GOT3 (cell line): ENCODE measurements around the gene RHBDL2.
"Not testable (repeated sequence)": the region's sequence is repeated elsewhere in the genome, so short reads cannot be mapped to it uniquely, and the experiment has no call there.

Source experiments
- DNase-seq: peaks from one replicate; lab custom pipeline; 2025; ENCODE audit warnings: mixed read lengths; lab: John Stamatoyannopoulos, UW

Gene RHBDL2

DNA sequence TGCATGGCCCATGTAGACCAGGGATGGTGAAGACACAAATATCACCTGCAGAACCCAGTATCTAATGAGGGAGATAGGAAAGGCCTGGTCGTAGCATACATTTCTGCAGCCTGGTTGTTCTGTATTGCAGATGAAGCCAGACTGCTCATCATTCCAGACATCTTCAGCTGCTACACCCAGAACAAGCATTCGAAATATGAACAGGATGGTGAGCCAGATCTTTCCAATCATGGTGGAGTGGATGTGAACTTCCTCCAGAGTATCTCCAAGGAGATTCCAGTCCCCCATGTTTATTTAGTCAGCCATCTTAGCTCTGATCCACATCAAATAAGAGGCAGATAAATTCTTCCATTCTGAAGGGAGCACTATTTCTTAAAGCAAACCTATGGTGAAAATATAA, 65.8 kb downstream of the RHBDL2 start:
- DNase-seq = no peak

DNA sequence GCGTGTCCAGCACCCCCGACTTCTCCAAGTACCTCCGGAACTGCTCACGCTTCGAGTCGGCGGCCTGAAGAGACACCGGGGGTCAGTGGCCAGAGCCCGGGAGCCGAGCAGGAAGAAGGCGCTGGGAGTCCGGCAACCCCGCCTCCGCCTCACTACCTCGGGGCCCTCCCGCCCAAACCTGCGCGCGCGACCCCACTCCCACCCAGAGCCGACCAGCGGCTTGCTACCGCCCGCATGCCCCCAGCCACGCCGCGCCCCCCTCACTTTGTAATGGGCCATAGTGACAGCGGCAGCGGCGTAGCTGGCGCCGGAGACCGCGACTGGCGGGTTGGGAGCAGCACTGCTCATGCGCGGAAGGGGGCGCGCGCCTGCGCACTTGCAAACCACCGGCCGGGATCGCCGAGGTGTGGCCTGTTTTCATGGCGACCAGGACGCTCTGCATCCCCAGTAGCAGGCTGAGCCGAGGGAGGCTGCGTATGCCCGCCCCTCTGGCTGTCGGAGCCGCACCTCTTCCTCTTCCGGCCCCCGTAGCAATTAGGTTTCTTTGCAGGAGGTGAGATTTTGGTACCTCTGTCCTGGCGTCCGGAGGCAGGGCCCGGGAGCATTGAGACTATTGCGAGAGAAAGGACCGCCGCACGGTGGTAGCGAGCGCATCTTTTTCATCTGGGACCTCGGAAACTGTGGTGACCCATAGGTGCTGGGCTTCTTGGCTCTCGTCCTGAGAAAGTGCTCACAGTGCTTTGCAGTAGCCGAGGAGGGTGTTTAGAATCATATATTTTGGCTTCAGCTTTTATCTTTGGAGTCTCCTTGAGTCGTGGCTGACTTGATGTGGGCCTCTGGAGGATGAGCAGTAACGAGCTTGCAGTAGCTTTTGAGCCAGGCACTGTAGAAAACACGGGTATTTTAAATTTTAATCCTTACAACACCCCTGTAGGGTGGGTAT, 68.3 kb downstream of the RHBDL2 start, which contains the start of gene MYCBP:
Gene MYCBP (minus strand): TSS at position 322 of the 943 bp plus-strand sequence. CDS start 43 bp downstream, at position 279.
- peak; percentile 92 for DNase-seq

DNA sequence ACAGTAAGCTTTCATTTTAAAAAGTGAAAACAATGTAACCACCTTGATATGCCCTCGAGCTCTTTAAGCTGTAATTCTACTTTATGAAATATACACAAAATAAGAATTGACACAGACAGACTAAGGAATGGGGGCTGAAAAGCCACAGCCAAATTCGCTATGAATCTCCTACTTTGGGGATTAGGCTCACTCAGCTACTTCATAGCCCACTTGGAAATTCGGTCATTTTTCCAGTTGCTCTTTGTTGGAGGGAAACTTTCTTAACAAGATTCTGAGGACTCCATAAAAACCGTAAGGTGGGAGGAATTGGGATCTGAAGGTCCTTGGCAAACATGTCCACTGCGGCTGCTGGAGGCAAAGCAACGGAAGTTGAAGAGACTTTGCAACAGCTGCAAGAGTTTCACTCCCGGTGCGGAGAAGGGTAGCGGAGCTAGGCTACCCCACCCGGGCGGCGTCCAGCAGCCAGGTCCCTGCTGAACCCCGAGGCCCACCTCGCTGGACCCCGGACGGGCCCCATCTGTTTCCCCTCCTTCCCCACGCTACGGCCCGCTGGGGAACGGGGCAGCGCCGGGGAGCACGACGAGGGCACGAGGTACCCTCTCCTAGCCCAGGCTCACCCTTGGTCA, 69.1 kb downstream of the RHBDL2 start:
- DNase-seq = no peak

DNA sequence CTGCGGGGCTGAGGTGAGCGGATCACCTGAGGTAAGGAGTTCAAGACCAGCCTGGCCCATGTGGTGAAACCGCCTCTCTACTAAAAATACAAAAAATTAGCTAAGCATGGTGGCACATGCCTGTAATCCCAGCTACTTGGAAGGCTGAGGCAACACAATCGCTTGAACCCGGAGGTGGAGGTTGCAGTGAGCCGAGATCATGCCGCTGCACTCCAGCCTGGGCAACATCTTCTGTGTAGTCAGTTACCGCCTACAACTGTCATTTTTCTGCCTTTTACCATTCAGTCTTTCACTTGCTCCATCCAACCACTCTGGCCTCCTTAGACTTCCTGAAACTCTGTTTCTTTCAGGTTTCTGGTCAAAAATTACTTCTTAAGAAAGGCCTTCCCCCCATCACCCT, 70.6 kb downstream of the RHBDL2 start:
- DNase-seq = no peak

DNA sequence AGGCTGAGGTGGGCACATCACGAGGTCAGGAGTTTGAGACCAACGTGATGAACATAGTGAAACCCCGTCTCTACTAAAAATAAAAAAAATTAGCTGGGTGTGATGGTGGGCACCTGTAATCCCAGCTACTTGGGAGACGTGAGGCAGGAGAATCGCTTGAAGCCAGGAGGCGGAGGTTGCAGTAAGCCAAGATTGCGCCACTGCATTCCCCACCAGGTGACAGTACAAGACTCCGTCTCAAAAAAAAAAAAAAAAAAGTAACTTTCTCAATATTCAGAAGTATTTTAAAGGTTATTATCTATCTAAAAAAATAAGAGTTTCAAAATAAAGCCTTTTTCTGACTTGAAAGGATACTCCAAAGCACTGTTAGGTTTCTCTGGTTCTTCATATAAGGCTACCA, 74.4 kb downstream of the RHBDL2 start:
- DNase-seq = no peak

DNA sequence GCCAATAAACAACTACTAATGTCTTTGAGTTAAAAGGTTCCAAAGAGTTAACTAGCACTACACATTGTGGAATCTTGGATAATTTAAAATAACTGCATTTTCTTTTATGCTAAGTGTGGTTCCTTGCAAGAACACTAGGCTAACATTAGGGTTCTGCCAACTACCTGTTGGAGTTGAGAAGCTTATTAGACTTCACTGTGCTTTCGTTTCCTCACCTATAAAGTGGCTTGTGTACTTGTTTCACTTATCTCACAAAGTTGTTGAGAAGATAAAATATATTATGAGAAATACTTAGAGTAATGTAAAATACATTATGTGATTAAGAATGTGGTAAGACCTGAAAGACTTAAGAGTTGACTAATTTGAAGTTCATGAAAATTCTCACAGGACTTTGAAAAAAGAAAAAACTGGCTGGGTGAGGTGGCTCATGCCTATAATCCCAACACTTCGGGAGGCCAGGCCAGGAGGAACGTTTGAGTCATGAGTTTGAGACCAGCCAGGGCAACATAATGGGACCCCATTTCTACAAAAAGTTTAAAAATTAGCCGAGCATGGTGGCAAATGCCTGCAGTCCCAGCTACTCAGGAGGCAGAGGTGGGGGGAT, 76.4 kb downstream of the RHBDL2 start:
- DNase-seq = no peak

DNA sequence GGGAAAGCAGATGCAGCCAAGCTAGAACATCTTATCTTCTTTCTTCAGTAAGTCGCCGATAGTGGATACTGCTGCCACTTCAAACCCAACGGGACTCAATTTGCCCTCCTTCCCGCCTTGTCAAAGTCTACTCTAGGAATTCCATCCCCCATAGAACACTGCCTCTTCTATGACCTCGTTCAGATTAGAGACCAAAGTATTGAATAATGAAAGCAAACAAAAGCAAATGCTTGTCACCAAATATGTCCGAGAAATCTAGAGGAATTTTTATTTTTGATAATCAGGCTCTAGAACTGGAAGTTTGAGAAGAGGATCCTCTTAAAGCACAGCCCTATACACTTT, 81.2 kb downstream of the RHBDL2 start:
- no peak for DNase-seq

DNA sequence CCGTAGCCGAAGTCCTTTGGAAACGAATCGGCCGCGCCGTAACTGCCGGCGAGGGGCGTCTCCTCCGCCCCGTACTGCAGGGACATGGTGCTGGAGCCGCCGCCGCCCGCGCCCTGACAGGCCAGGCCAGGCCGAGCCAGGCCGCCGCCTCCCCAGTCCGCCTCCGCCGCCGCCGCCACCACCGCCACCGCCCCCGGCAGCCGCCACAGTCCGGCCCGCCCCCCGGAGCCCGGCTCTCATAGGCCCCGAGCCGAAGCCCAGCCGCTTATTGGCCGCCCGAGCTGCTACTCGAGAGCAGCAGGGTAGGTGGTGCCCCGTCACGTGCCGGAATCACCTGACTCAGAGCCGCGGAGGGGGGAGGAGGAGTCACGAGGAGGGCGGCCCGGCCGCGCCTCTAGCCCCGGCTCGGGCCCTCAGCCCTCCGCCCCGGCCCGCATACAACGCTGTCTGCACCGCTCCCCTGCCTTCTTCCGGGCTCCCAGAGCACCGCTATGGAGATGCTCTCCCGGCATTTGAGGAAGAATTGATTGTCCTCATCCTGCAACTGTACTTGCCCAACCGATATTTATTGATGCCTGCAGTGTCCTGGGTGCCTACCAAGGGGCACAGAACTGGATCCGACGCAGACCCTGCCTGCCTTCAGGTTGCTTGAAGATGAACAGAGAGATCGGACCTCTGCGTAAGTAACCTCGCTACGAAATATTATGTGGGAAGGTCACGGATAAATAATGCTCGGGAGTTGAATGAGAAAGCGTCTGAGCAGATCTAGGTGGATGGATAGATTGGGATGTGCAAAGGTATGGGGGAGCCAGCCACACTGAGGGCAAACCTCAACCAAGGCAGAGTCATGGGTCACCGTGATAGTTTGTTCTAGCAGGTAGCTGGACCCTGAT, 81.8 kb downstream of the RHBDL2 start, which contains the start of gene RRAGC:
Gene RRAGC (minus strand): TSS at position 212 of the 893 bp plus-strand sequence. CDS start 126 bp downstream, at position 86.
- peak; percentile 96 for DNase-seq

DNA sequence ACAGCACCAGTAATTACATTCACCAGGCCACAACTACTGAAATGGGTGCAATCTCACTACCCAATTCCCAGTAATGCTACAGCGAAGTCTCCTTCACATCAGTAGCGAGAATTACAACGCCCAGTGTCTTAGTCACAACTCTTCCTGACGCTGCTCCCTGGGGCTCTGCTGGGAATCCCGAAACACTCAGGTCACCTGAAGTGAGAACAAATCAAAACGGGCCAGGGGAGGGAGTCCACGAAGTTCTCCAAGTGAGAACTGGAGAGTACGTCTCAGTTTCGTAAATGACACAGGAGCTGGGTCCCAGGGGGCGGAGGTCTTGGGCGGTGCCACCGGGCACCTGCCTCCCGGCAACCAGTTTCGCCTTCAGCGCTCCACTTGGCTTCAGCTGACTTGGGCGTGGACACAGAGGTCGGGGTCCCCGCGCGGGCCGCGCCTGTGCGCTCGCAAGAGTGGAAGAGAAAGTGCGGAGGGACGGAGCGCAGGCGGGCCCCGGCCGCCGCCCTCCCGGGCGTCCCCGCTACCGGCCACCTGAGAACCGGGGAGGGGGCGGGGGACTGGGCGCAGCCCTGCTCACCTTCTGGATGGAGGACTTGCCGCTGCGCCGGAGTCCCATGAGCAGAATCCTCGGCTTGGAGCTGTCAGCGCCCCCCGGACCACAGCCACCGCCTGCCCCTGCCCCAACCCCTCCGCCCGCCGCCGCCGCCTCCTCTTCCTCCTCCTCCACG, 82.6 kb downstream of the RHBDL2 start:
- DNase-seq = no peak

DNA sequence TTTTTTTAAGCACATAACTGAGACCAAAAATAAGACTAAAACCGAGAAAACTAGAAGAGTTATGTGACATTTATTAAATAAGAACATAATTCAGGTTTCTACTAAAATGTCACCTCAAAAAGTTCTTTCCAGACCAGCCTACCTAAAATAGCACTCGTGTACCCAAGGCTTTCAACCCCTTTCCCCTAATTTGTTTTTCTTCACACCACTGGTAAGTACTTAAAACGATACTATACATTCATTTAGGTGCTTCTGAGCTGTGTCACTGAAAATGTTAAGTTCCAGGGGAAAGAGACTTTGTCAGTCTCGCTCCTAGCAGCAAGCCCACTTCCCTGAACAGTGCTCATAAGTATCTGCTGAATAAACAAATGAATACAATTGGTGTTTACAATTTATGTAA, 88.8 kb downstream of the RHBDL2 start:
- no peak for DNase-seq

DNA sequence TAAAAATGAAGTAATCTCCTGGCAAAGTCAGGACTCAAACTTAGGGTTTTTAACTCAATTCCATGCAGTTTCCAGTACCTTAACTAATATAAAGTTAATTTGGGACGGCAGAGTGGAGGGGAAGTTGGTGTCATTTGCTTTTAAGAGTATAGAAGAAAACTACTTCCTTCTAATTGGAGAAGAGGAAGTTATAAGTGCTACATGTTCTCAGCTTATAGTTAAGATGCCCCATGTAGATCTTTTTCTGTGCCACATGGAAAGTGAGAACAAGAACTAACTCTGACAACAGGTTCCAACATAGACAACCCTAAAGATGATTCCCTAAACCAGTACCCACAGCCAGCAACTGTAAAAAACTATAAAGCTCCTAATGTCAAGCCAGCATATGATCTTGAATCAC, 93.6 kb downstream of the RHBDL2 start:
- no peak for DNase-seq

DNA sequence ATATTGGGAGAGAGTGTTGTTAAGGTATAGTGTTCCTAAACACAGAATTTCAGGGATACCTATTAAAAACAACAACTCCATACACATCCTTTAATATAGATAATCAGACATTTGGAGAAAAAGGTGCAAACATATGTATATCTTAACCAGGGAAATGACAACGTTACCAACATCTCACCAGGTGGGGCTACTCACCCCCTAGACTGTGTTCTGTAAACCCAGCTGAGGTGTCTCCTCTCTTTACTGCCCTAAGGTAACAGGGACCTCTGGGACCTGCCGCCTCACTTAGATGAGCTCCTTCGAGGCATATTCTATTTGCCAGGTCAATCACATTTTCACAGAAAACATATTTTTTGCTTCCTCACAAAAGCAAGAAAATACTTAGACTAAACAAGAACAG, 95.4 kb downstream of the RHBDL2 start:
- DNase-seq = no peak

DNA sequence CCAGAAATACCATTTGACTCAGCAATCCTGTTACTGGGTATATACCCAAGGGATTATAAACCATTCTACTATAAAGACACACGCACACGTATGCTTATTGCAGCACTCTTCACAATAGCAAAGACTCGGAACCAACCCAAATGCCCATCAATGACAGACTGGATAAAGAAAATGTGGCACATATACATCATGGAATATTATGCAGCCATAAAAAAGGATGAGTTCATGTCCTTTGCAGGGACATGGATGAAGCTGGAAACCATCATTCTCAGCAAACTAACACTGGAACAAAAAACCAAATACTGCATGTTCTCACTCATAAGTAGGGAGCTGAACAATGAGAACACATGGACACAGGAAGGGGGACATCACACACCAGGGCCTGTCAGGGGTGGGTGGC, 96.5 kb downstream of the RHBDL2 start:
- not testable (repeated sequence) for DNase-seq

DNA sequence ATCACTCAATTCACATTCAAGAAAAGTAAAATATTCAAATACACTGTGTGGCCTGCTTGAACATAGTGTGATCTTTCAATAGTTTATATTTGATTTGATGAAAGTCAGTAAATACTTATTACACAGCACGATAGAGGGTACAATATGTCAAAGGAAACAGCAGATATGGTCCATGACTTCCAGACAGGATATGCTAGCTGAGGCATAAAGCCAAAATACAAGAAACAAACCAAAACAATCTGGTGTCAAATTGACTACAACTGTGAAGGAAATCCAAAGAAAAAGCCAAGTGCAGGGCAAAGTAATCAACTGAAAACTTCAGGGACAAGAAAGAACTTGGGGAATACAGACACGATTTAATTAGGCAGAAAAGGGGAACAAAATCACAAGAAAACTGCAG, 101.3 kb downstream of the RHBDL2 start:
- DNase-seq = no peak

DNA sequence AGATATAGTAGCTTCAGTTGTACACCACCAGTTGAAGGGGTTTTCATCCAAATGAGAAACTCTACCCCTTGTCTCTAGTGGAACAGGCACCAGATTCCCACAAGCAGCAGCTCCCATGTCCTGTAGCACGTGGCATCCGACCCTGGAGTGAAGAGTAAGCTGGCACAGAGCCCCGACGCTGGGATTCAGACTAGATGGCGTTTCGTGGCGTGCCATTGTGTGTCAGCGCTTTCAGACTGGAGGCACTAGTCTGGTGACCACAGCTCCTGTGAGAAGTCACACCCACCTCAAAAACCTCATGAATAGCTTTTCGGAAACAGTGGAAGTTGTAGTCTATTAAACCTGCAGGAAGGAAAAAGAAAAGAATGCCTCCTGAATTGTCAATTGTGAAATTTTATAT, 102.3 kb downstream of the RHBDL2 start:
- no peak for DNase-seq

DNA sequence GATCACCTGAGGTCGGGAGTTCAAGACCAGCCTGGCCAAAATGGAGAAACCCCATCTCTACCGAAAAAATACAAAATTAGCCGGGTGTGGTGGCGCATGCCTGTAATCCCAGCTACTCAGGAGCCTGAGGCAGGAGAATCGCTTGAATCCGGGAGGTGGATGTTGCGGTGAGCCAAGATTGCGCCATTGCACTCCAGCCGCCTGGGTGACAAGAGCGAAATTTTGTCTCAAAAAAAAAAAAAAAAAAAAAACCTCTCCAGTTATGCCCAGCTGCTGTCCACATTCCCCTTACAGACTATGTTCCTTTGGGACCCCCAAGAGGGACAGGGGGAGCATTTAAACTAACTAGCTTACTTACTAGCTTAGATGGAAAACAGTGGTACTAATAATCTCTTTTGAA, 105.3 kb downstream of the RHBDL2 start:
- DNase-seq = not testable (repeated sequence)
